NT2/D1 (cell line): Measurements from ENCODE around the gene KRTAP21-3.

Experiments
- SUZ12 ChIP-seq: IDR thresholded peaks from 2 replicates; pipeline ENCODE4 v1.6.1; 2011; ENCODE audit not compliant: insufficient read length, insufficient read depth; ENCODE audit errors: extremely low read depth
- YY1 ChIP-seq: IDR thresholded peaks from 2 replicates; pipeline ENCODE4 v1.6.1; 2011; ENCODE audit not compliant: insufficient read length, insufficient read depth

GRCh38 chr21:30740462-30740861 lies 21.9 kb upstream of the KRTAP21-3 start:
- no peak for TF ChIP-seq SUZ12
- no peak for TF ChIP-seq YY1
